Vagina (tissue), 2 donors: ENCODE data around the gene SFTPD.

Experiments
- CTCF ChIP-seq, 3 experiments: fragments of 450-650 bp in 2 of 3; fragments of 200-600 bp in 1 of 3; sonication (generic) in 1 of 3; IDR thresholded peaks; one replicate each; pipeline ENCODE4 v1.5.1; 2017 to 2019; ENCODE audit warnings: antibody characterized with exemption in 3 of 3, mild to moderate bottlenecking in 2 of 3, moderate library complexity in 2 of 3
- POLR2A ChIP-seq, 2 donors: fragments of 450-650 bp; IDR thresholded peaks; one replicate each; pipeline ENCODE4 v1.6.1; 2017; ENCODE audit warnings: antibody characterized with exemption in 2 of 2, mild to moderate bottlenecking in 2 of 2, moderate library complexity in 2 of 2
- POLR2AphosphoS5 ChIP-seq, 2 donors: sonication (generic); formaldehyde crosslinking; IDR thresholded peaks; one replicate each; pipeline ENCODE4 v1.9.0; 2017; ENCODE audit warnings: antibody characterized with exemption in 2 of 2, mild to moderate bottlenecking in 2 of 2, low read depth in 1 of 2; ENCODE audit not compliant: insufficient read depth in 1 of 2

GRCh38 chr10:79926037-79926436 lies 22.9 kb downstream of the SFTPD start:
- TF ChIP-seq CTCF (IDR thresholded peaks at IDR 0.05): no peak
- no peak for TF ChIP-seq POLR2AphosphoS5 (IDR thresholded peaks at IDR 0.05; ENCODE audit: insufficient read depth in 1 of 2, low read depth in 1 of 2)
- no peak for TF ChIP-seq POLR2A (IDR thresholded peaks at IDR 0.05)
